ENCODE results near the gene TACC2.

The TACC2 gene

GRCh38 chr10:122172361-122173008, 183.5 kb downstream of the TACC2 start:
- no peak for DNase-seq
- TF ChIP-seq GATA1 (IDR thresholded peaks at IDR 0.05; ENCODE audit: low read depth, low read length) (no peak), POLR2A (IDR thresholded peaks at IDR 0.05; ENCODE audit: low read length) (no peak)

- TF ChIP-seq GATA1 (IDR thresholded peaks at IDR 0.05; ENCODE audit: low read depth, low read length) (no peak), POLR2A (IDR thresholded peaks at IDR 0.05; ENCODE audit: low read length) (no peak)
- no peak for DNase-seq
Observed at GRCh38 chr10:122173337-122173736, 184.4 kb downstream of the TACC2 start.

- no peak for DNase-seq
- TF ChIP-seq GATA1 (IDR thresholded peaks at IDR 0.05; ENCODE audit: low read depth, low read length) = no peak
- no peak for TF ChIP-seq POLR2A (IDR thresholded peaks at IDR 0.05; ENCODE audit: low read length)
Observed at GRCh38 chr10:122173766-122174435, 184.9 kb downstream of the TACC2 start.

- TF ChIP-seq GATA1 (IDR thresholded peaks at IDR 0.05; ENCODE audit: low read depth, low read length) = no peak
- no peak for TF ChIP-seq POLR2A (IDR thresholded peaks at IDR 0.05; ENCODE audit: low read length)
- DNase-seq = no peak
Observed at GRCh38 chr10:122176232-122177213, 187.6 kb downstream of the TACC2 start.

- TF ChIP-seq POLR2A (IDR thresholded peaks at IDR 0.05; ENCODE audit: low read length) (no peak), GATA1 (IDR thresholded peaks at IDR 0.05; ENCODE audit: low read depth, low read length) (no peak)
- DNase-seq = no peak
Observed at GRCh38 chr10:122178655-122179054, 189.7 kb downstream of the TACC2 start.

- TF ChIP-seq POLR2A (IDR thresholded peaks at IDR 0.05; ENCODE audit: low read length) = no peak
- no peak for TF ChIP-seq GATA1 (IDR thresholded peaks at IDR 0.05; ENCODE audit: low read depth, low read length)
- DNase-seq = no peak
Observed at GRCh38 chr10:122181041-122181732, 192.2 kb downstream of the TACC2 start.

DNA sequence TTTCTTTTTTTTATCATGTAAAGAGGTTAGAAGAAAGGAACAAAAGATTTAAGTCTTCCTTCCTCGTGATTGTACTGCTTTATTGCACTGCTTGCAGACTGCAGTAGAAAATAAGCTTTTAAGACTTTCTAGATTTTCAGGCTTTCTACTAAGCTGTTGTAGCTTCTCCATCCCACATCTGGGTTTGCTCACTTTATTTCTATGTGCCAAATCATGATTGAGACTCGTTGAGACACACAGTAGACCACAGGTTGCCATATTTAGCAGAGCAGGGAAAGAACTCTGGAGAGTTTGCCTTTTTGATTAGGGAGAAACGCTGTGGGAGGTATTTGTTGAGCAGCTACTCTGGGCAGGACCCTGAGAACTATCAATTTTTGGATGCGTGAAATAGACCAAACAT, 192.9 kb downstream of the TACC2 start:
- no peak for TF ChIP-seq GATA1 (IDR thresholded peaks at IDR 0.05; ENCODE audit: low read depth, low read length)
- TF ChIP-seq POLR2A (IDR thresholded peaks at IDR 0.05; ENCODE audit: low read length) = no peak
- no peak for DNase-seq

- TF ChIP-seq GATA1 (IDR thresholded peaks at IDR 0.05; ENCODE audit: low read depth, low read length) = no peak
- TF ChIP-seq POLR2A (IDR thresholded peaks at IDR 0.05; ENCODE audit: low read length) = no peak
- DNase-seq = no peak
Observed at GRCh38 chr10:122182308-122182707, 193.3 kb downstream of the TACC2 start.

- DNase-seq = no peak
- TF ChIP-seq GATA1 (IDR thresholded peaks at IDR 0.05; ENCODE audit: low read depth, low read length) (no peak), POLR2A (IDR thresholded peaks at IDR 0.05; ENCODE audit: low read length) (no peak)
Observed at GRCh38 chr10:122184254-122184653, 195.3 kb downstream of the TACC2 start.

DNA sequence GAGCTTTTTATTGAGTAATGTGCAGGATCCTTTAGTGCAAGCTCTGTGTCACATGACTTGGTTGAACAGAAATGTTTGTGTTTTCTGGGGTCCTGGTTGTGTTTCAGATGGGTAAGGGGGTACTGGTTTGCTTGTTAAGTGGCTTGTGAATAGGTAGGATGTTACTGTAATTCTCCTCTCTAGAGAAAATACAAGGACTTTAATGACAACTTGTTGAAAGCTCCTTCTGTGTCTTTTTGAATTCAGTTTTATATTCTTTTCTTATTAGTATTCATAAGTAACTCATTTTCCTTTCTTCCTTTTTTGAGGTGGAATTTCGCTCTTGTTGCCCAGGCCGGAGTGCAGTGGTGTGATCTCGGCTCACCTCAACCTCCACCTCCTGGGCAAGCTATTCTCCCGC, 196.7 kb downstream of the TACC2 start:
- TF ChIP-seq GATA1 (IDR thresholded peaks at IDR 0.05; ENCODE audit: low read depth, low read length) (no peak), POLR2A (IDR thresholded peaks at IDR 0.05; ENCODE audit: low read length) (no peak)

DNA sequence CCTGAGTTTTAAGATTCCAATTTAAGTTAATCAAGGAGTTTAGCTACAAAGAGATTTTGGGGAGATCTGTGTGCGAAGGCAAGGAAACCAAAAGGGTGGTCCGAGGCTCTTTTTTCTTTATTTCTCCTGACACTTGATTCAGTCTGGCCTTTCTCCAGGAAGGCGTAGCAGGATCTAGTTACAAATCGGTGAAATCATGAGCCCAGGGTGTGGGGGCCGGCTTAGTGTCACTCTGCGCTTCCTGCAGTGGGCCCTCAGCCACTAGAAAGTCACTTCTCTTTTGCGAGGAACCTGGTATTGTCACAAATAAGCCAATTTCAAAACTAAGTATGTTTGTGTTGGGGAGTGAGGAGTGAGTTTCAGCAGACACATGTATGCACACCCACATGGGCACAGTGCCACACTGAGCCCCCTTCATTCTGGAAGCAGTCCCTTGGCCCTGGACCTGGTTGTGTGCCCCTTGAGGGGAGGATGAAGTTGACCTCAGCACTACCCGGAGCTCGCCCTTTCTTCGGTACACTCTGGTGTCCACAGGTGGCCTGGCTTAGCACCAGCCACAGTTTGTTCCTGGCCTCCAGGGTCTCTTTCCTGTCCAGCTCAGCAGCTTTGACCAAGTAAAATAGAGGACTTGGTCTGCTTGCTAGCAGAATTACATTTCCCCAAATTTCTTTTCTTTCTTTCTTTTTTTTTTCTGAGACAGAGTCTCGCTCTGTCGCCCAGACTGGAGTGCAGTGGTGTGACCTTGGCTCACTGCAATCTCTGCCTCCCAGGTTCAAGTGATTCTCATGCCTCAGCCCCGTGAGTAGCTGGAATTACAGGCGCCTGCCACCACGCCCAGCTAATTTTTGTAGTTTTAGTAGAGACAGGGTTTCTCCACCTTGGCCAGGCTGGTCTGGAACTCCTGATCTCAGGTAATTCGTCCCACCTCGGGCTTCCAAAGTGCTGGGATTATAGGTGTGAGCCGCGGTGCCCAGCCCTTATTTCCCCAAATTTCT, 198.2 kb downstream of the TACC2 start:
- no peak for TF ChIP-seq GATA1 (IDR thresholded peaks at IDR 0.05; ENCODE audit: low read depth, low read length)
- no peak for TF ChIP-seq POLR2A (IDR thresholded peaks at IDR 0.05; ENCODE audit: low read length)
- DNase-seq = no peak

More for the DNA sequence above, 196.7 kb downstream of the TACC2 start:
- DNase-seq = no peak

DNA sequence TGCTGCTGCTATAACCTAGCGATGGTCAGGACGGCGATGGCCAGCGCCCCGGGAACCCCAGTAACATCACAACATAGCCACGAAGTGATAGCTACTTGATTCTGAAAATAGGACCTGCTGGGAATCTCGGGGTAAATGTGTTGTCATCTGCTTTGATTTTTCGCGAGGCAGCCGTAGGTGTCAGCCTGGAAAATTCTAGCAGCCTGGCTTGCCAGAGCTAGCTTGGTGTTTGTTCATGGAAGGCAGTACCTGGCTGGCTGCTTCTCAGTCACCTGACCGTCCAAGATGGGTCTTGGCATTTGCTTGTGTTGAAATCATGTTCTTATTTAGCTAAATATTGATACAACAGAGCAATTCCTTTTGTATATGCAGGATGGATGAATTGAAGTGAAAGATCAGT, 199.7 kb downstream of the TACC2 start:
- TF ChIP-seq POLR2A (IDR thresholded peaks at IDR 0.05; ENCODE audit: low read length) (no peak), GATA1 (IDR thresholded peaks at IDR 0.05; ENCODE audit: low read depth, low read length) (no peak)
- no peak for DNase-seq
